Measurements from ENCODE around the gene PLEKHH2. TPM values are rescaled to one million over a fixed set of nuclear protein-coding genes. Genes with fewer than 3 reads are reported as not detected.

Gene PLEKHH2
- total and polyA plus RNA-seq, 2 of the 13 experiments (the other 11 are each of a cell fraction or from before 2014, with no cell fraction given): 1.1 to 3.0 TPM

- TF ChIP-seq ZBTB40 (IDR thresholded peaks at IDR 0.05) (peak; percentile 53; the same call in 1 of the 2 replicates), ZBTB40 (CRISPR knock-in tag; IDR thresholded peaks at IDR 0.05) (peak; percentile 77), ZNF180 (CRISPR knock-in tag; IDR thresholded peaks at IDR 0.05; ENCODE audit: borderline replicate concordance, low read depth) (no peak), CREM (IDR thresholded peaks at IDR 0.05) (peak; percentile 97), CREM (CRISPR knock-in tag; IDR thresholded peaks at IDR 0.05) (no peak), ZNF225 (CRISPR knock-in tag; IDR thresholded peaks at IDR 0.05) (peak; percentile 82; the same call in 1 of the 2 replicates), ZBTB7A (CRISPR knock-in tag; IDR thresholded peaks at IDR 0.05) (no peak), KLF9 (CRISPR knock-in tag; IDR thresholded peaks at IDR 0.05; ENCODE audit: low read depth) (peak; percentile 56; the same call in 1 of the 2 replicates), ZNF33B (CRISPR knock-in tag; IDR thresholded peaks at IDR 0.05) (no peak), ZNF589 (CRISPR knock-in tag; conservative IDR thresholded peaks at IDR 0.05) (peak; percentile 34), FUBP1 (CRISPR knock-in tag; IDR thresholded peaks at IDR 0.05; ENCODE audit: borderline replicate concordance) (no peak), NFKB2 (CRISPR knock-in tag; IDR thresholded peaks at IDR 0.05; ENCODE audit: borderline replicate concordance) (peak; percentile 83; the same call in 1 of the 2 replicates), SALL2 (CRISPR knock-in tag; IDR thresholded peaks at IDR 0.05) (peak; percentile 49; the same call in 1 of the 2 replicates), ZNF552 (CRISPR knock-in tag; IDR thresholded peaks at IDR 0.05; ENCODE audit: borderline replicate concordance) (peak; percentile 93; the same call in 1 of the 2 replicates), ZNF44 (CRISPR knock-in tag; IDR thresholded peaks at IDR 0.05) (peak; percentile 89; the same call in 1 of the 2 replicates), PATZ1 (CRISPR knock-in tag; IDR thresholded peaks at IDR 0.05) (no peak), CEBPG (CRISPR knock-in tag; IDR thresholded peaks at IDR 0.05) (peak; percentile 66)
These were observed 41.3 kb upstream of the PLEKHH2 start, which contains the start of gene THADA (continued) for GRCh38 chr2:43595603-43596412.
